Embryonic facial prominence (tissue), 1 donor: Measurements from ENCODE around the gene TBC1D22A.

Source experiments
- DNase-seq: peaks from one replicate; pipeline ENCODE4 v3.0.0-alpha.2; 2016; ENCODE audit errors: extremely low spot score

The TBC1D22A gene

DNA sequence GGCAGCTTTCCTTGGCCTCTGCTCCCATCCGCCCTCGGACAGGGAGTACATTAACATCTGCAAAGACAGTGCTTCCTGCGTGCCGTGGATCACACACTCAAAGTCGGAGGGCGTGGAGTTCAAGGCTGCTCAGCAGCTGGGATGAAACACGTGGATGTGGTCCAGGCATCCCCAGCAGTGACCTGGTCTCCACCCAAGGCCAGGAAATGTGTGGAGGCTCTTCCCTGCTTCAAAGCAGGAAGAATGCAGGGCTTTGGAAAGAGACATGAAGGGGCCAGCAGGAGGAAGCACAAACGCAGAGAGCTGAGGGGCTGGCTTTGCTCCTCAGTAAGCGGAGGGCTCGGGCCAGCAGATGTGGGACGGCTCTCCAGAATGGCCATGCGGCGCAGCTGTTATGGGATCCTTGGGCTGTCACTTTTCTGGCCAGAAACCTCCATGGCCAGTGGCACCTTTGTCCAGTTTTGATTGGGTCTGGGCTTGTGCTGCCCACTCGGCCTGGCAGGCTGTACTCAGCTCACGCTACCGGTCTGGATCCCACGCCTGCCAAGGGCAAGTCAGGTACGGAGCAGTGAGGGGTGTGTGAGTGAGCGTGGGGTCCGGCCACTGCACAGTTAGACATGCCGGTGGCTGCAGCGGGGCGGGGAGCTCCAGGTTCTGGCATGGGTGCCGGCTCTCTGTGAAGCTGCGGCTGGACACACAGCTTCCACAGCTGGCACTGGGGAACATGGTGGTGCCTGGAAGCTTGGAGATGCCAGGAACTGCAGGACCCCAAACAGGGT is 438.0 kb downstream of the TBC1D22A start:
- no peak for DNase-seq

DNA sequence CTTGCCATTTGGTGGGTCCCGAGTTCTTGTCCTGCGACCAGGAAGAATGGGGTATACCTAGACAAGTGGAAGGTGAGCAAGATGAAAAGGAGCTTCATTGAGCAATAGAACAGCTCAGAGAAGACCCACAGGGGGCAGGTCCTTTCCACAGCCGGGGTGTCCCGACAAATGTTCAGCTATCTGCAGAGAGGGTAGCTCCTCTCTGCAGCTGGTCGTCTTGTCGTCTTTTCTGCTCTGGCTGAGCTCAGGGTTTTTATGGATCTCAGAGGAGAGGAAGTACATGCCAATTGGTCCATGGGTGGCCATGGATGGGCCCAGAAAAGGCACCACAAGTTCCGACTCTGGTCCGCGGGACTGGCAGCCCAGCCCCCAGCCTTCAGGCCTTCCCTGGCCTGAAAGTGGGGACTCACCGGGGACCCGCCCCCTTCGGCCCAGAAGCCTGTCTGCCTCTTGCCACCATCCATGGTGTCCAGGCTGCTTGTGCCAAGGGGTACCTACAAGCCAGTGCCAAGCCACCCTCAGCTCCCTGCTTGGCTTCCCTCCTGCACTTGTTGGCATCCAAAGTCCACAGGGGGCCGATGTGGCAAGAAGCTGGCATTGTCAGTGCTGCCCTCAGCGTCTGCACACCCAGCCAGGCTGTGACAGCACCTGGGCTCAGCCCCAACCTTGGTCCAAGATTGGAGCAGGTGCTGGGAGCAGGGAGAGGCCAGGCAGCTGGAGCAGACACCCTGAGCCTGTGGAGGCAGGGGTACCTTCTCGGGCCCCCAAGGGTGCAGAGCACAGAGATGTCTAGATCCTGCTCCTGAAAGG is 438.9 kb downstream of the TBC1D22A start:
- DNase-seq: no peak

DNA sequence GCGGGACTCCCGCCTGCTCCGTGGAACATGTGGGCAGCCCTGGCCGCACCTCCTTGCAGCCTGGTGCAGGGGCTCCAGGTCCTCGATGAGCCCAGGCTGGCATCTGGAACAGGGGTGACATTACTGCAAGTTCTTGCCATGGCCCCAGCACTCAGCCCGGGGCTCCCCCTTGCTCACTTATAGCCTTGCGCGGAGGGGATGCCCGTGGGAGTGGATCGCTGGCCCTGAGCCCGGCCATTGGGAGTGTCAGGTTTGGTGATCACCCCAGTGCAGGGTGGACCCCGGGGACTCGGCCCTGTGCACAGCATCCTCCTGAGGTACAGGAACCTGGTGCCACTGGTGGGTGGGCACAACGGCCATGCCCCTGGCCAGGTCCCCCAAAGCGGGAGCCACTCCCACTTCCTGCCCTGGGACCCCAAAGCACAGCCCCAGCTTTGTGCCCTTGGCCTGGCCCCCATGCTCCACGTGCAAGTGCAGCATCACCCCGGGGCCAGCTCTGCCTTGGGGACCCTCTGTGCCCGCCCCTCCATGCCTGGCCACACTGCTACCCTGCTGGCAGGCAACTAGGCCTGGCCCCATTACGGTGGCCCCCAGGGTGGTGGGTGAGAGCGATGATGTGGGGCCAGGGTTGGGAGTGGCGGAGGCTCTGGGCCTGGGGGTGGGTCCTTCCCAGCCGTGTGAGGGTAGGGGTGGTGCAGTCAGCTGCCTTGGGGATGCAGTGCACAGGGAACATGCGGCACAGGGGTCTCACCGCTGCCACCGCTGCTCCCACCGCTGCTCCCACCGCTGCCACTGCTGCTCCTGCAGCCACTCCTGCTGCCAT is 439.8 kb downstream of the TBC1D22A start:
- DNase-seq: no peak

DNA sequence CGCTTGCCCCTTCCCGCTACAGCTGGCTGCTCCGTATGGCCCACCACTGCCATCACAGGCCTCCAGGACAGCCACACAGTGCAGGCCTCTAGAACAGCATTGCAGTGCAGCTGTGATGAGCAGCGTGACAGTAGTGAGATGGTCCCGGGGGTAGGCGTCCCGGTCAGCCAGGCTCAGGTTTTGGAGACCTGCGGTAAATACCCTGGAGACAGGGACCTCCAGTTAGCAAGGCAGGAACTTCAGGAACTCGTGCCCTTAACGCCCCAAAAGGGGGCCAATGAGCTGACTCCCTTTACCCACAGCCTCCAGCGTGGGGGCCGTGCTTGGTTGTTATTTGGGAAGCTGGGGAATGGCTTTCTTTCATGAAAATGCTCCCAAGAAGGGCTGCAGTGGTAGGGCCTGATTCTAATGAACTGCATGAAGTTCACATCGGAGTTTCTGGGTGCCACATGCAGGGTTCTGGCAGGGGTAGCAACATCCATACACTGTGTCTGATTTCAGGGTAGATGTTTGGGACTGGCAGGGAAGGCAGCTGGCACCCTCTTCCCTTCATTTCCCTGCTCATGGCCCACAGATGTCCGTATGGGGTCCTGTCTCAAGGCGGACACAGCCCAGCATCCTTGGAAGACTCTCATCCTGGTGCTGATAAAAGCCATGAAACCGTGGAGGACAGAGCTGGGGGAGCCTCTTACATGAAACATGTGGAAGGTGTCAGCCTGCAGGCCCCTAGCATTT is 440.5 kb downstream of the TBC1D22A start:
- no peak for DNase-seq

DNA sequence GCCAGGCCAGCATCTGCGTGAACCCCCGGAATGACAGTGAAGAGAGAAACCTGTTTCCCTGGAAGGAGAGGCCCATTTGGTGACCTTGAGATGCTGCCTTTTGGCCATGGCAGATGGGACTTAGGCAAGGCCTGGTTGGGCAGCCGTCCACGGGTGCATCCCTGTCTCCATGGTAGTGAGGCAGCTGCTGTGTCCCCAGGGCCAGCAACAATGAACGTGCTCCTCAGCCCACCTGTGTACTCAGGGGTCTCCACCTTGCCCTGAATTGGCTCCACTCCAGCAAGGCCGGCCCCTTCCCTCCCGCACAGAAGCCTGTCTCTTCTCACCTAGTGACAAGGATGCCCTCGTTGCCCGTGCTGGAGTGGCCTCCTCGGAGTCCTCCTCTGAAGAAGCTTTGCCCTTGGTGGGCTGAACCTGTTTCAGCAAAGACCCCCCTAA is 441.1 kb downstream of the TBC1D22A start:
- no peak for DNase-seq

DNA sequence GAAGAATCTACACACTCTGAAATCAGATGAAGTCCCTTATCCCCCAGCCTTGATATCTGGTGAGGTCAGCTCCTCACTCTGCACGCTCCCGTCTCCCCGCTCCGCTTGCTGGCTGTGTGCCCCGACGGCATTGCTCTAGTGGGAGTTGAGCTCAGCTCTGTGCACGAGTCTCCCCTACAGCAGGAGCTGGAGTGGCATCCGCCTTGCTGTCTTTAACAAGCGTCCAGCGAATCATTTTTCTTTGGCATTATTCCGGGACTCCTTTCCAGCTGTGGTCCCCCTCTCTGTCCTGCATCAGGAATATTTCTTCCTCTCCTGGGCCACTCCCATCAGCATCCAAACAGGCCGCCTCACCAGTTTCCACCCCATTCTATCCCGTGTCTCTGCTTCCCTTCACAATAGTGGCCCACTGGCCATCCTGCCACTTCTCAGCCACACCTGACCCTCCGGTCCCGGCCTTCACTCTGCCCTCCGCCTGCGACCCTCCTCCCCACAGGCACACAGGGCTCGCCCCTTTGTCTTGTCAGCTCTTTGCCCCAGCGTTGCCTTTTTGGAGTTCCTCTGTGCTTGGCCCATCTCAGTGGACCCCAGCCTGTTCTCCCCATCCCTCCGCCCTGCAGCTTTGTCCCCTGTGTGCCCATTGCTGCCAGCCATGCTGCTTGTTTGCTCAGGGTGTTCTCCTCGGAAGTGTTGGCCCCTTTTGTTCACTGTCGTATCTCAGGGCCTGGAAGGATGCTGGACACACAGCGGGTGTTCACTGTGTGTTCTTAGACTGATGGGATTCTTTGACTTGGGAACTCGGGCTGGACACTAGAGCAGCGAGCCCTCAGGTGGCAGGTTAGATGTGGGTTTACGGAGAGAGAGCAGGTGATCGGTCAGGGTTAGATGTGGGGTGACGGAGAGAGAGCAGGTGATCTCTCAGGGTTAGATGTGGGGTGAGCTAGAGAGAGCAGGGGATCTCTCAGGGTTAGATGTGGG is 441.8 kb downstream of the TBC1D22A start:
- DNase-seq: no peak

DNA sequence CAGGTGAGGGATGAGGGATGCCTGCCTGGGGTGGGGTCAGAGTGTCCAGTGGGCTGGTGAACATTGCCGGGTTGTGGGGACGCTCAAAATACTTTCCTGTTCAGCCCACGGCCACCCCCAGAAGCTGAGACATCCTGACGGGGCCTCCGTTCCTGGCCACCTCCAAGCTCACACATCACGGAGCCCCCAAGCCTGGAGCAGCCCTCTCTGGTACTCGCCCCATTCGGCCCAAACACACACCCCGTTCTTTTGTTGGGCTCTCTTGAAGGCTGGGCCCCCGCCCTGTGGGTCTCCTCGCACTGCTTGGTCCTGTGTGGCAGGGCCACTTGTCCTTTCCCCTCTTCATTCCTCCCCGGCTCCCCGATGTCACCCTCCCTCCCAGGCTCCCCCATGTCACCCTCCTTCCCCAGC is 442.6 kb downstream of the TBC1D22A start:
- no peak for DNase-seq

DNA sequence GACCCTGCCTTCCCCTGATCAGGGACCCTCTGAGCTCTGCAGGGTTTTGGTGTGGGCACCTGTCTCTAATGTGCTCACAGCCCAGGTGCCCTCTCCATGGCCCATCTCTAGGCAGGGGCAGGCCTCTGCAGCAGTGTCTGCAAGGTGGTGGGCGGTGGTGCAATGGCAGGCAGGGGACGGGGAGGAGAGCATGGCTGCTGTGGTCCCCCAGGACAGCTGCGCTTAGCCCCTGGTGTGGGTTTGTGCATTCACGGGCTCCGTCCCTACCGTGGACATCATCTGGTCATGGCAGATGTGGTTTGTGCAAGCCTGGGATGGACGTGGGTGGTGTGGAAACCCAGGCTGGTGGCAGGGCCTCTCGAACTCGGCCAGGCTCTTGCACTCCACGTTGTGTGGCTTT is 443.1 kb downstream of the TBC1D22A start:
- DNase-seq: no peak

DNA sequence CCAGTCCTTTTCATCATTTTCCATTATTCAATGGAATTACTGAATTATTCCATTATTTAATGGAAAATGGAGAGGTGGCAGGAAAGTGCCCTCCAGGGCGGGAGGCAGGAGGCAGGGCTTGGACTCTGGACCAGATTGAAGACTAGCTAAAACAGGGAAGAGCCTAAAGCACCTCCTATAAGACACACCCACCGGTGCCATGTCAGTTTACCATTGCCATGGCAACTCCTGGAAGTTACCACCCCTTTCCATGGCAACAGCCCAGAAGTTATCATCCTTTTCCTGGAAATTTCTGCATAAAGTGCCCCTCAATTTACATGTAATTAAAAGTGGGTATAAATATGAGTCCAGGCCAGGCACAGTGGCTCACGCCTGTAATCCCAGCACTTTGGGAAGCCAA is 443.7 kb downstream of the TBC1D22A start:
- DNase-seq: no peak

DNA sequence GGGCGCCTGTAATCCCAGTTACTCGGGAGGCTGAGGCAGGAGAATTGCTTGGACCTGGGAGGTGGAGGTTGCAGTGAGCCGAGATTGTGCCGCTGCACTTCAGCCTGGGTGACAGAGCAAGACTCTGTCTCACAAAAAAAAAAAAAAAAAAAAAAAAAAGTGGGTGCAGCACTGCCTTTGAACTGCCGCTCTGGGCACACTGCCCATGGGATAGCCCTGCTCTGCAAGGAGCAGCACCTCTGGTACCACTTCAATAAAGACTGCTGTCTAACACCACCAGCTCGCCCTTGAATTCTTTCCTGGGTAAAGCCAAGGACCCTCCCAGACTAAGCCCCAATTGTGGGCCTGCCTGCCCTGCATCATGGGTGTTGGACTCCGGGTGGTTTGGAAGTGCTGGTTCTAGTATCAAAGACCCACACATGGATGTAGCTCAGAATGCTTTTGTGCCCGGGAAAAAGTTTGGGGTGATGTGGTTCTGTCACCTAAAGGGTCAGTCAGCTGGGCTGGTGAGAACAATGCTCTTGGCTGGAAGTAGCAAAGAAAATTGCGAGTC is 444.3 kb downstream of the TBC1D22A start:
- no peak for DNase-seq

DNA sequence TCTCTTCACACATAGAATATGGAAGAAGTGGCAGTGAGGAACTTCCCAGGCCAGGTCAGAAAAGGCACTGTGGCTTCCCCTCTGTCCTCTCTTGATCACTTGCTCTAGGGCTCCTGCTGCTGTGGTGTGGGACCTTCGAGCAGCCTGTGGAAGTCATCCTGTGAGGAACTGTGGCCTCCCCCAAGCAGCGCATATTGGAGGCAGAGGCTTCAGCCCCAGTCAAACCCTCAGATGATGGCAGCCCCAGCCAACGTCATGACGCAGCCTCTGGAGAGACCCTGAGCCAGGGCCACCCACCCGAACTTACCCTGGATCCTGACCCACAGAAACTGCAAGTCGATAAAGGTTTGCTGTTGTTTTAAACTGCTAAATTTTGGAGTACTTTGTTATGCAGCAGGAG is 444.9 kb downstream of the TBC1D22A start:
- no peak for DNase-seq

DNA sequence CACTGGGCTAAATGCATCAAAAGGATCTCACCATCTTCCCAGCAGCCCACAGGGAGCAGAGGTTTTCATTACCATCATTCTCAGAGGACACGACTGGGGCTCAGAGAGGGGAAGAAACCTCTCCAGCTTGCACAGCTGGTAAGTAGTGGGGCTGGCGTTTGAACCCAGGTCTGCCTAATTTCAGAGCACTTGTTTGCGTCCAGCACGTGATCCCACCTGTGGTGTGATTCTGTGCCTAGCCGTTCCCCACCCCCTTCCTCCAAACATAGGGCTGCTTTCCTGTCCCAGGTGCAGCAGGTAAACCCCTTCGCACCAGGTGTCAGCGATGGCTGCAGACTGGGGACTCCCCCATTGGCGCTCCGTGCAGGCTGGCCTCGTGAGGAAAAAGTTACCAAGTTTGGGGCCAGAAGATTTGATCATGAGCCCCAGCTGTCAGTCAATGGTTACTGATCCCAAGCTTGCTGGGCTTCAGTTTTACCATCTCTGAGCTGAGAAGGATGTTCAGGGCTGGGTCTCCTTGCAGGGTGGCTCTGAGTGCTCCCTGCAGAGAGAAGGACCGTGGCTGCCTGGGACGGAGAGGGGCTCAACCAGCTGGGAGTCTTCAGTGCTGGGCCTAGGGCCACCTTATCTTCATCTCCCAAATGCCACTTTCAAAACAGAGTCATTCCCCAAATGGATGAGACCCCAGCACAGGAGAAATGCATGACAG is 445.6 kb downstream of the TBC1D22A start:
- no peak for DNase-seq

DNA sequence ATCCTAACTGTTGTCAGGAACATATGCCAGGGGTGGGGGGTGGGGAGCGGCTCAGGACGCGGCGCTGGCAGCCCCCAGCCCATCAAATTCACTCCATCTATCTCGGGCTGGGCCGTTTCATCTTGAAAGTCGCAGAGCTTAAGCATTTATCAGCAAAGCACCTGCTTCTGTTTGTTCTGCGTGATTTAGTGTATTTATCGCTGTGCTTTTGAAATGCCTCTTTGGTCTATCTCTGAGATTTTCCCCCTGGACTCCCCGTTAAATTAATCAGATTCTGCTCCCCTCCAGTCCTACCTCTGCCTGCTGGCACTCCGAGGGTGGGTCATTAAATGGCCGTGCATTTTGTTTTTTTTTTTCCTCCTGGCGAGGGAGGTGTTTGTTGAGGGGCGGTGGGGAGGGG is 446.2 kb downstream of the TBC1D22A start:
- DNase-seq: no peak

DNA sequence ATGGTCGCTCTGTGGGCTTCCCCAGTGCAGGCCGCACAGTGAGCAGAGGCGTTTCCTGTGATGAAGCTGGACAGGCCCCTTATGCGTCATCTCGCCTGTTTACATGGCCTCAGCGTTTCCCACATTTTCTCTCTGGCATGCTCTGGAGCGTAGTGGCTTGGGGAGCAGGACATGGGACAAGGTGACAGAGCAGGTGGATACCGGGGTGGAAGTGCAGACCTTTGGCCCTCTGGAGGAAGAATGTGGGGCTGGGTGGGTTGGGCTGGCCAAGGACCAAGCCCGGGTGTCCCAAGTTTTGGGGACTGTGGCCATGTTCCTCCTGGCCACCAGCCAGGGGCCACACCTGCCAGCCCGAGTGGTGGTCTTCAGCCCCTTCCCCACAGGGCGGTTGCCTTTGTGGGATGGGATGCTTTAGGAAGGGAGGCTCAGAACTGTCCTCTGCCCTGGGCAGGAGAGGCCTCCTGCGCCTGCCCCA is 446.6 kb downstream of the TBC1D22A start:
- no peak for DNase-seq

DNA sequence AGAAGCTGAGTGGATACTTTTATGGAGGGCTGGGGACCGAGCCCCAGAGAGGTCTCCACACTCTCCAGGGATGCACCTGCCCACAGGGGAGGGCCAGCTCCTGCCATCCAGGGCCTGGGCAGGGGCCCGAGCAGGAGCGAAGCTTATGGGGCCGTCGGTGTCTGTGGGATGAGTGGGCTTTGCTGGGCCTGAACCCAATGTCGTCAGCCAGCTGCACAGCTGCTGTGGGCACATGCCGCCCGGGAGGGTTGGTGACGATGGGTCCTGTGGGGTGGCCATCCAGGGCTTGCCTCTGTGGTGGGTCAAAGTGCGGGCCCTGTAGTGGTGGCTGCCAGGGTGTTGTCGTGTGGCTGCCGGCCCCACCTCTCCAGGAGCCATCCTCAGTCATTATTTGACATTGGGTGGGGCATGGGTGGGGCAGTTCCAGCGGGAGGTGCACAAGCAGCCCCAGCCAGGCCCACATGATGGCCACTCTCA is 447.1 kb downstream of the TBC1D22A start:
- no peak for DNase-seq

DNA sequence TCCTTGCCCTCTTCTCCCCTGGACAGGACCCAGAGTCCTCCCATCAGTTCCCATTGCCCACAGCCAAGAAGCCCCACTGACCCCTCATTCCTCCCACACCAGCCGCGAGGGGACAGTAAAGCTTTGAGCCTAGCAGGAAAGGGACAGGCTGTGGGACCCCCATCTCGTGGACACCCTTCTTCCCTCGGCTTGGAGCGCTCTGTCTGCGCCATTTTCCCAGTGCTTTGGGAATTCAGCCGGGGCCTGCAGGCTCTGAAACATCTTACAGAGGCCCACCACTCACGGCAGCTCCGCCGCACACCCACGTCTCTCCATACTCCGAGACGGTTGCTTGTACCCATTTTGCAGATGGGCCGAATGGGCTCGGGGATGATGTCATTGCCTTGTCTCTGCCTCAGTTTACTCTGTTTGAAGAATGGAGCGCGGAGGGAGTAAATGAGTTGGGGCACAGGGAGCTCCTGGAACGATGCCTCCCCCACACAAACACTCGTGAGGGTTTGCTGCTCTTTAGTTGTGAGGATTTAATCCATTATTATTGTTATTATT is 447.7 kb downstream of the TBC1D22A start:
- no peak for DNase-seq

DNA sequence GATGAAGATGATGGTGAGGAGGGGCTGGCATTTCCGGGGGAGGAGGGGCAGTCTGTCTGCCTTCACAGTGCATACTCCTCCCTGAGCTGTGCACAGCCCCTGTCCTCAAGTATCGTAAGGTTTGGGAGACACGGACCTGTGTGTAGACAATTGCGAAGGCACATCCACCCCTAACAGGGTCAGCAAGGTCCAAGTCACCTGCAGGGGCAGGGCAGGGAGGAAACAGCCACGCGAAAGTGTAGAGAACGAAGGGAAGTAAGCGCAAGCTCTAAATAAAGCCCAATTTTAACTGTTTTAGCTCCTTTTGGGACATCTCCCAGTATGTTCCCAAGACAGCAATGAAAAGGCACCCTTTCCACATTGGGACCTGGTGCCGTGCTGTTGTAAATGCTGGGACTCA is 448.2 kb downstream of the TBC1D22A start:
- no peak for DNase-seq

DNA sequence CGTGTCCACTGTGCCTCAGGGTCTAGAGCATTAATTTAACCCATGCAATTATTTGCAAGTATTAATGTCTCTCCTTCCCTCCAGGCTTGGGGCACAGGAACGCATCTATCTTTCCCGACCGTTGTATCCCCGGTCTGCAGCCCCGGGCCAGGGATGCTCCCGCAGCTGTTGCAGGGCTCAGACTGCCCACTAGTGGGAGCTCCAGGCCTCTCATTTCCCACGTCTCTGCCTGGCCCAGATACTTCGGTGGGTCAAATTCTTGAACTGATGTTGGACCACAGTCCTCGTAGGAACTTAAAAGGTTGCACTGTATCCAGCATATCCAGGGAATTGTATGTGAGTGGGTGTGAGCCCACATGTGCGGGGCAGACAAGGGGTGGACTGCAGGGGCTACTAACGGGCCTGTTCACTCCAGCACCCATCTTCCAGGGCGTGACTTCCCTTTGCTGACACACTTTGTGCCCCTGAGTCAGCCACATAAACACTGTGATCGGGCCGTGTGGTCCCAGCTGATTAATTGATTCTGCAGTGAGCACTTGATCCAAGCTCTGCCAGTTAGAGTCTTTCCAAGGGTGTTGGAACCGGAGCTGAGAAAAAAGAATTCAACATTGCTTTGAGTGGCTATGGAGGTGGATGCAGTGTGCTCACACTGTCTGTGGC is 451.3 kb downstream of the TBC1D22A start:
- no peak for DNase-seq
